ENCODE data around the gene DUSP1.
"Not testable (repeated sequence)": the region's sequence is repeated elsewhere in the genome, so short reads cannot be mapped to it uniquely, and the experiment has no call there.

DUSP1 gene, protein sequence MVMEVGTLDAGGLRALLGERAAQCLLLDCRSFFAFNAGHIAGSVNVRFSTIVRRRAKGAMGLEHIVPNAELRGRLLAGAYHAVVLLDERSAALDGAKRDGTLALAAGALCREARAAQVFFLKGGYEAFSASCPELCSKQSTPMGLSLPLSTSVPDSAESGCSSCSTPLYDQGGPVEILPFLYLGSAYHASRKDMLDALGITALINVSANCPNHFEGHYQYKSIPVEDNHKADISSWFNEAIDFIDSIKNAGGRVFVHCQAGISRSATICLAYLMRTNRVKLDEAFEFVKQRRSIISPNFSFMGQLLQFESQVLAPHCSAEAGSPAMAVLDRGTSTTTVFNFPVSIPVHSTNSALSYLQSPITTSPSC

DNA sequence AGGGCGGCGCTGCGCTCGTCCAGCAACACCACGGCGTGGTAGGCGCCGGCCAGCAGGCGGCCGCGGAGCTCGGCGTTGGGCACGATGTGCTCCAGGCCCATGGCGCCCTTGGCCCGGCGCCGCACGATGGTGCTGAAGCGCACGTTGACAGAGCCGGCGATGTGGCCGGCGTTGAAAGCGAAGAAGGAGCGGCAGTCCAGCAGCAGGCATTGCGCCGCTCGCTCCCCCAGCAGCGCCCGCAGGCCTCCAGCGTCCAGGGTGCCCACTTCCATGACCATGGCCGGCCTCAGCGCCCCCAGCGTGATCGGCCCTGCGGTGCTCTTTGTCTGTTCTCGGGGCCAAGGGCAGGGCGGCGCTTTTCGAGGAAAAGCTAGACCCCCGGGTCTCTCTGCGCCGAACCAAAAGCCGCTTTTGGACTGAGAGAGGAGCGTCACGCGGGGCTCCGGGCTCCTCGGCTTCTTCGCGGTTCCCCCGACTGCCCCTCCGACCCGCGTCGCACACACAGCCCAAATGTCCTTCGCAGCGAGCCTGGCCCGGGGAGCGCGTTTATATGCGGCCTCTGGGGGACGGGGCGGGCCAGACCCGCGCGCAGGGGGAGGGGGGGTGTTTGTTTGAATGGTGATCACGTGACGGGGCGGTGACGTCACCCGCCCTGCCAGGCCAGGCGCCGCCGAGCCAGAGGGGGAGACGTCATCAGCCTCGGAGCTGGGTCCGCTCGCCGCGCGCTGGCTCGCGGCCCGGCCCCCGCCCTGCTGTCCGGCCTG is at the start of gene DUSP1:
TSS of gene DUSP1 (minus strand) at position 521 of the 764 bp plus-strand sequence. CDS start at position 278, 243 bp downstream.
- peak; percentile 93 for DNase-seq (ENCODE audit: low spot score)

- no peak for DNase-seq (ENCODE audit: low spot score)
Measured at GRCh38 chr5:172820046-172820767, 49.2 kb upstream of the DUSP1 start.

GRCh38 chr5:172819569-172819968 is 48.6 kb upstream of the DUSP1 start:
- DNase-seq (ENCODE audit: low spot score) = no peak

GRCh38 chr5:172818081-172818480 is 47.1 kb upstream of the DUSP1 start:
- DNase-seq (ENCODE audit: low spot score) = no peak

GRCh38 chr5:172817664-172818063 is 46.7 kb upstream of the DUSP1 start:
- DNase-seq (ENCODE audit: low spot score) = no peak

DNA sequence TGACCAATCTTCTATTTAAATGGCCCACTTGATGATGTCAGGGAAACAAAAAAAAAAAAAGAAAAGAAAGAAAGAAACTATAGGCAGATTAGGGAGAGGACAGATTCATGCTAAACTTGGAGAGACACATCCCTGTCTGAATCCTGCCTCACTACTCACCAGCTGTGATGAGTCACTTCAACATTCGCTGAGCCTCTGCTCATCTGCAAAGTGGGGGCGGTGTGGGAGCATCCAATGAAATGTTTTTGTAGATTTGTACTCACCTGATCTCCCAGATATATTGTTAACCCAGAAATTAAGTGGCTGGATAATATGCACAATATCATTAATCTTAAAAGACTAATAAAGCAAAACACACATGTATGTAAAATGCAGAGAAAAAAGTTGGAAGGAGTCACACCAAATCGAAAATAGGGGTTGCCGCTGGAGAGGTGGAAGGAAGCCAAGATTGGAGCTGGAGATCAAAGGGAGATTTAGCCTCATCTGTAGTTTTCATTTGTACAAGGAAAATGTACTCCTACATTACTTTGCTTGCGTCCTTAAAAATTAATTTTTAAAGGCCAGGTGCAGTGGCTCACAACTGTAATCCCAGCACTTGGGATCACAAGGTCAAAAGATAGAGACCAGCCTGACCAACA is 46.0 kb upstream of the DUSP1 start:
- no peak for DNase-seq (ENCODE audit: low spot score)

DNA sequence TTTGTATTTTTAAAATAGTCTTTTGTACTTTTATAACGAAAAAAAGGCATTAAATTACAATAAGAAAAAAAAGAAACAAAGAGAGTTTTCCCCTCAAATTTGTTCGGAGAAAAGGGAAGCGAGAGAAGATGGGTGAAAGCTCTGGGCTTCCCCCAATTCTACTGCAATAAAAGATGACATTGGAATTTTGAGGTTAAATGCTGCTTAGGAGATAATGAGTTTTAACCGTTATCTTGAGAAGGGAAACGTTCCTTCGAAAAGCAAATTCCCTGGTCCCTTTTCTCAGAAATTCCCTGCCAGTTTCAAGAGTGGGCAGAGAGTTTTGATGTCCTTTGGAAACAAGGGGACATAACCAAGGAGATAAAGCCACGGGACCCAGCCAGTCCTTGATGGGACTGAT is 44.6 kb upstream of the DUSP1 start:
- no peak for DNase-seq (ENCODE audit: low spot score)

DNA sequence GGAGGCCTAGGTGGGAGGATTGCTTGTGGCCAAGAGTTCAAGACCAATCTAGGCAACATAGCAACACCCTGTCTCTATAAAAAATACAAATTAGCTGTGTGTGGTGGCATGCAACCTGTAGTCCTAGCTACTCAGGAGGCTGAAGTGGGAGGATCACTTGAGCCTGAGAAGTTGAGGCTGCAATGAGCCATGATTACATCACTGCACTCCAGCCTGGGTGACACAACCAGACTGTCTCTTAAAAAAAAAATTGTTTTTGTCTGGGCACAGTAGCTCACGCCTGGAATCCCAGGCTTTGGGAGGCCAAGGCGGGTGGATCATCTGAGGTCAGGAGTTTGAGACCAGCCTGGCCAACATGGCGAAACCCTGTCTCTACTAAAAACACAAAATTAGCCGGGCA is 40.0 kb upstream of the DUSP1 start:
- DNase-seq (ENCODE audit: low spot score) = not testable (repeated sequence)

- no peak for DNase-seq (ENCODE audit: low spot score)
Measured at GRCh38 chr5:172809774-172810173, 38.8 kb upstream of the DUSP1 start.

DNA sequence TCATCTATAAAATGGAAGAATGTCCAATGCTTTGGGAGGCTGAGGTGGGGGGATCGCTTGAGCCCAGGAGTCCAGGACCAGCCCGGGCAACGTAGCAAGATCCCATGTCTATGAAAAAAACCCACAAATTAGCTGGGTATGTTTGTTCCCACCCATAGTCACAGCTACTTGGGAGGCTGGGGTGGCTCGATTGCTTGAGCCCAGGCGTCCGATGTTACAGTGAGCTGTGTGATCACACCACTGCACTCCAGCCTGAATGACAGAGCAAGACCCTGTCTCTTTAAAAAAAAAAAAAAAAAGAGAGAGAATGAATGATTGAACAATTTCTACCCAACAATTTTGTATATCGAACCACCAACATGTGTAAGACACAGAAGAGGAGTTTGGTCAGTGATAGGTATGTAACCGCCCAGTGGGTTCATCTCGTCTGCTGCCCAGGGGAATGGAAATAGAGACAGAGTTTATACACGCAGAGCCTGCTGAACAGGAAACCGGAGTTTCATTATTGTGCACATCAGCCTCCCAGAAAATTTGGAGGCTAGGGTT is 36.8 kb upstream of the DUSP1 start:
- no peak for DNase-seq (ENCODE audit: low spot score)

GRCh38 chr5:172806897-172807672 is 36.1 kb upstream of the DUSP1 start:
- DNase-seq (ENCODE audit: low spot score) = peak; percentile 93

GRCh38 chr5:172805736-172806255 is 34.8 kb upstream of the DUSP1 start:
- no peak for DNase-seq (ENCODE audit: low spot score)

GRCh38 chr5:172805018-172805683 is 34.2 kb upstream of the DUSP1 start:
- no peak for DNase-seq (ENCODE audit: low spot score)

- no peak for DNase-seq (ENCODE audit: low spot score)
Measured at GRCh38 chr5:172802567-172803176, 31.7 kb upstream of the DUSP1 start.

- DNase-seq (ENCODE audit: low spot score) = no peak
Measured at GRCh38 chr5:172802112-172802511, 31.1 kb upstream of the DUSP1 start.

DNA sequence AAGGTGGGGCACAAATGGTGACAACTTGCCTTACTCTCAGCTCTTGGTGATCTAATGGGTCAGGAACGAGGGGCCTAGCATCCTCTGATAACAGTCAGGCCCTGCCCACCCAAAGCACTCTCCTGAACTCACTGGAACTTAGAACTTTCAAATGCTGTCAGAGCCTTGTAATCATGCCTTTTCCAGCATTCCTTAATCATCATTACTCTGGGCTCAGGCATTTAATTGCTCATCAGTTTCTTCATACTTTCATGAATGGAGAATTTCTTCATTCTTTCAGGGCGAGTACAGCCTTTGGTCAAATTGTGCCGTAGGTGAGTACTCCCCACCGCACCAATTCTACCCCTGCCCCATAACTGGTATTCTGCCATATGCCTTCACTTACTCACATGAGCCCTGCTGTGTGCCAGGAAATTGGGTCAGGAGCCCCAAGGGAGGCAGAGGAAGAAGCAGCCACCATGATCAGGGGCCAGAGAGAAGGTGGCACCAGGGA is 30.2 kb upstream of the DUSP1 start:
- no peak for DNase-seq (ENCODE audit: low spot score)

DNA sequence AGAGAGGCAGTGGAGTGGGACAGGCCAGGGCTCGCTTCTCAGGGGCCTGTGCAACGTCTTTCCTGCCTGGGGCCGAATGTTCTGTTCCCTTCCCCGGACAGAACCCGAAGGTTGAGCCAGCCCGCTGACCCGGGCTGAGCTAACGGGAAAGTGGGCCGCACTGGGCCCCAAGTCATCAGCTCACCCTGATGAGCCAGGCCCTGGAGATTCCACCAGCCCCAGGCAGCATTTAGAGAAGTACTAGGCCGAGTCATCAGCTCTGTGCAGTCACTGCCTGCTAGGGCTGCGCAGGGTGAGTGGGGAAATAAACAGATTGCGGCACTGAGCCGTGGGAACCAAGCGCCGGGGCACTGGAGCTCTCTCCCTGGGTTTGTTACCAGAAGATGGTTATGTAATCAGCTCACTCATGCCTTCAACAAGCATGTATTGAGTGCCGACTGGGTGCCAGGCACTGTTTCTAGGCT is 29.1 kb upstream of the DUSP1 start:
- DNase-seq (ENCODE audit: low spot score) = no peak

DNA sequence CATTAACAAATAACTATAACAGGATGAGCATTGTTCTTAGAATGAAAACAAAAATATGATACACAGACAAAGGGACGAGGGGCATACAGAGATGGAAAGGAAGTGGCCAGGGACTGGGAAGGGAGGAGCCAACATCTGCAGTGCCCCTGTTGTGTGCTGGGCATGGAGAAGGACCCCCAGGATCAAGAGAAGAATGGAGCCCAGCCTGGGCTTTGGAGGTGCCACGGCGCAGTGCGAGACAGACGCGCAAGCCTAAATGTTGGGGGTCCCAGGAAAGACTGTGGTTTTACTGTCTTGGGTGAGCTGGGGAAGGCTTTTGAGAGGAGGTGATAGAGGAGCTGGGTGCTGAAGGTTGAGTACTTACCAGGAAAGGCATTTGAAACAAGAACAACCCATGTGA is 28.4 kb upstream of the DUSP1 start:
- DNase-seq (ENCODE audit: low spot score) = no peak

GRCh38 chr5:172798422-172799215 is 27.6 kb upstream of the DUSP1 start:
- DNase-seq (ENCODE audit: low spot score) = no peak
